RWPE1 (cell line): ENCODE measurements around the gene C10orf90.
A peak's percentile ranks its signal among the peaks of the same experiment; 100 is the strongest.

Source experiments
- CTCF ChIA-PET: fragments of 350-600 bp; sonication (Branson Sonifier 250); formaldehyde crosslinking; extraction: SDS; loops from one replicate; lab custom pipeline; 2021; lab: Yijun Ruan, JAX
- POLR2A ChIA-PET: fragments of 400-600 bp; formaldehyde crosslinking; extraction: SDS; loops from one replicate; lab custom pipeline; 2020; ENCODE audit warnings: antibody characterized with exemption; ENCODE audit not compliant: low non-redundant PET; lab: Yijun Ruan, JAX
- DNase-seq: peaks from one replicate; pipeline ENCODE4 v3.0.0; 2012; ENCODE audit warnings: low spot score
- H3K27ac ChIP-seq: fragments of 450-650 bp; 2 replicates; pipeline ENCODE4 v1.5.1; 2017
- CTCF ChIP-seq: fragments of 450-650 bp; conservative IDR thresholded peaks from 2 replicates; pipeline ENCODE4 v1.5.1; 2017; ENCODE audit warnings: low read depth, mild to moderate bottlenecking

C10orf90 gene

GRCh38 chr10:126669168-126669567 lies 1.3 kb downstream of the C10orf90 start:
- H3K27ac ChIP-seq, result no peak overlapping the region
- ChIA-PET POLR2A (no interaction called here), CTCF (interaction anchor here (0.6 kb wide), 1 partner anchor 55 kb away, joined by 5 read pairs; no protein-coding TSS in a partner anchor)
- TF ChIP-seq CTCF, result no peak
- DNase-seq, result no peak

- ChIA-PET CTCF (interaction anchor here (0.6 to 0.7 kb wide), 2 partner anchors 55 to 228 kb away, joined by 3 to 5 read pairs; no protein-coding TSS in a partner anchor), POLR2A (no interaction called here)
- TF ChIP-seq CTCF, result no peak
- DNase-seq, result no peak
- no peak overlapping the region for H3K27ac ChIP-seq
Observed at GRCh38 chr10:126668505-126668904, 2.0 kb downstream of the C10orf90 start.

- POLR2A ChIA-PET, result no interaction called here
- H3K27ac ChIP-seq, result no peak overlapping the region
- CTCF ChIA-PET, result no interaction called here
- no peak for TF ChIP-seq CTCF
- DNase-seq, result no peak
Observed at GRCh38 chr10:126667568-126667967, 2.9 kb downstream of the C10orf90 start.

GRCh38 chr10:126665207-126665606 lies 5.3 kb downstream of the C10orf90 start:
- TF ChIP-seq CTCF, result no peak
- H3K27ac ChIP-seq, result no peak overlapping the region
- no peak for DNase-seq
- POLR2A ChIA-PET, result no interaction called here
- CTCF ChIA-PET, result no interaction called here

- H3K27ac ChIP-seq, result no peak overlapping the region
- peak; percentile 88 for DNase-seq
- POLR2A ChIA-PET, result no interaction called here
- TF ChIP-seq CTCF, result no peak
- CTCF ChIA-PET, result no interaction called here
Observed at GRCh38 chr10:126663880-126664279, 6.6 kb downstream of the C10orf90 start.

GRCh38 chr10:126663328-126663727 lies 7.2 kb downstream of the C10orf90 start:
- H3K27ac ChIP-seq, result no peak overlapping the region
- no peak for DNase-seq
- ChIA-PET POLR2A (interaction anchor here (0.6 kb wide), 1 partner anchor 538 kb away, joined by 3 read pairs; no protein-coding TSS in a partner anchor), CTCF (interaction anchor here (0.5 to 0.7 kb wide), 2 partner anchors 51 to 1081 kb away, joined by 3 read pairs; no protein-coding TSS in a partner anchor)
- TF ChIP-seq CTCF, result no peak
